PC-3 (cell line): ENCODE measurements around the gene ATXN10. TPM values are rescaled to one million over a fixed set of nuclear protein-coding genes. Genes with fewer than 3 reads are reported as not detected.

Experiments used
- ATAC-seq: fragments of 200-7000 bp; cut with Tn5 transposase; 2 replicates; pipeline ENCODE4 v1.9.1; 2020; ENCODE audit warnings: mild to moderate bottlenecking, moderate library complexity
- BruUV-seq: library from RNA; stranded (reverse); fragments of 400-500 nt; replicated peaks from 2 replicates; lab custom pipeline; 2021; lab: Mats Ljungman, UMichigan
- CTCF ChIA-PET: fragments of 300-600 bp; sonication (Branson Sonifier 250); formaldehyde crosslinking; loops from one replicate; lab custom pipeline; 2022; ENCODE audit warnings: antibody characterized with exemption; lab: Charles Lee
- POLR2A ChIA-PET: fragments of 300-600 bp; sonication (Branson Sonifier 250); formaldehyde crosslinking; loops from one replicate; lab custom pipeline; 2022; ENCODE audit warnings: antibody characterized with exemption; ENCODE audit not compliant: unreplicated experiment; lab: Charles Lee
- DNase-seq: peaks from one replicate; pipeline ENCODE4 v3.0.0-alpha.2; 2015
- H2AFZ ChIP-seq: fragments of 300-600 bp; sonication (generic); 2 replicates; pipeline ENCODE4 v1.6.0; 2016; ENCODE audit warnings: antibody characterized with exemption, low read length
- H3F3A ChIP-seq: fragments of 300-600 bp; sonication (generic); one replicate; pipeline ENCODE4 v1.6.0; 2017; ENCODE audit warnings: antibody characterized with exemption, low read length, control low read depth, mild to moderate bottlenecking; ENCODE audit not compliant: unreplicated experiment
- H3K27ac ChIP-seq: fragments of 300-600 bp; sonication (generic); 2 replicates; pipeline ENCODE4 v1.5.1; 2016; ENCODE audit warnings: mild to moderate bottlenecking, low read length
- H3K27me3 ChIP-seq: fragments of 300-600 bp; sonication (generic); 2 replicates; pipeline ENCODE4 v1.6.1; 2016; ENCODE audit warnings: low read length, mixed read lengths
- H3K36me3 ChIP-seq: fragments of 300-600 bp; sonication (generic); 2 replicates; pipeline ENCODE4 v1.6.1; 2016; ENCODE audit warnings: low read depth, mixed run types, low read length, mixed read lengths
- H3K4me1 ChIP-seq: fragments of 300-600 bp; sonication (generic); 2 replicates; pipeline ENCODE4 v1.5.1; 2016; ENCODE audit warnings: low read length; ENCODE audit not compliant: insufficient read depth
- H3K4me2 ChIP-seq: fragments of 300-600 bp; sonication (generic); 2 replicates; pipeline ENCODE4 v1.6.0; 2016; ENCODE audit warnings: low read length
- H3K4me3 ChIP-seq: fragments of 300-600 bp; sonication (generic); 2 replicates; pipeline ENCODE4 v1.5.1; 2016; ENCODE audit warnings: mild to moderate bottlenecking, low read length, mixed read lengths
- H3K79me2 ChIP-seq: fragments of 300-600 bp; sonication (generic); 2 replicates; pipeline ENCODE4 v1.6.1; 2017; ENCODE audit warnings: low read length, mixed read lengths
- H3K9ac ChIP-seq: fragments of 300-600 bp; sonication (generic); 2 replicates; pipeline ENCODE4 v1.6.0; 2016; ENCODE audit warnings: mild to moderate bottlenecking, low read length
- H3K9me2 ChIP-seq: fragments of 300-600 bp; sonication (generic); replicated peaks from 2 replicates; pipeline ENCODE4 v1.6.1; 2016; ENCODE audit warnings: mixed run types, low read length, mixed read lengths
- H3K9me3 ChIP-seq: fragments of 300-600 bp; sonication (generic); 2 replicates; pipeline ENCODE4 v1.6.1; 2016; ENCODE audit warnings: low read length, mixed read lengths
- H4K20me1 ChIP-seq: fragments of 300-600 bp; sonication (generic); 2 replicates; pipeline ENCODE4 v1.6.1; 2016; ENCODE audit warnings: low read length, mixed read lengths
- CTCF ChIP-seq: fragments of 300-600 bp; sonication (generic); conservative IDR thresholded peaks from 2 replicates; pipeline ENCODE4 v1.5.1; 2017; ENCODE audit warnings: antibody characterized with exemption, low read depth, mild to moderate bottlenecking, low read length
- EZH2 ChIP-seq: fragments of 300-600 bp; sonication (generic); IDR thresholded peaks from one replicate; pipeline ENCODE4 v1.6.1; 2017; ENCODE audit warnings: antibody characterized with exemption, mild to moderate bottlenecking, low read length; ENCODE audit not compliant: unreplicated experiment
- EZH2phosphoT487 ChIP-seq: fragments of 300-600 bp; sonication (generic); IDR thresholded peaks from 2 replicates; pipeline ENCODE4 v1.6.1; 2018; ENCODE audit warnings: mild to moderate bottlenecking, antibody characterized with exemption, low read length, borderline replicate concordance
- intact Hi-C: fragments of 100-400 bp; cut with micrococcal nuclease; formaldehyde crosslinking; loops from 2 replicates; pipeline ENCODE4 v1.9.0; 2023
- total RNA-seq: library from RNA; depleted of rRNA; stranded (reverse); fragments of >200 nt; gene quantifications from 2 replicates; pipeline ENCODE4 v1.2.3, GENCODE V29; 2014

The ATXN10 gene
- total RNA-seq, 1 experiment from 2014 or later, result 40.6 TPM

- H3K9me2 ChIP-seq, result no peaks in the 10 kb centered on the region
- no peak overlapping the region for H3K4me3 ChIP-seq
- no peak overlapping the region for H3K9ac ChIP-seq
- BruUV-seq, result no TSS peak
- peaks cover 29% of the 10 kb centered on the region for H3K36me3 ChIP-seq
- no peaks in the 10 kb centered on the region for H3K79me2 ChIP-seq
- CTCF ChIA-PET, result no interaction called here
- H2AFZ ChIP-seq, result no peak overlapping the region
- no peak overlapping the region for H3K4me2 ChIP-seq
- ATAC-seq (no peak), DNase-seq (no peak)
- TF ChIP-seq EZH2 (no peak), EZH2phosphoT487 (no peak), CTCF (no peak)
- no peaks in the 10 kb centered on the region for H3F3A ChIP-seq
- H4K20me1 ChIP-seq, result no peaks in the 10 kb centered on the region
- 0 out of 2 replicates have a peak, but pooled peaks cover 4% of the 10 kb centered on the region for H3K9me3 ChIP-seq
- POLR2A ChIA-PET, result no interaction called here
- no peak overlapping the region for H3K27ac ChIP-seq
- intact Hi-C loops, result no loop called here
- H3K27me3 ChIP-seq, result no peaks in the 10 kb centered on the region
- peaks cover 7% of the 10 kb centered on the region for H3K4me1 ChIP-seq
Observed at GRCh38 chr22:45799291-45799690, 127.7 kb downstream of the ATXN10 start.

- Histone ChIP-seq H3K4me2 (no peak overlapping the region), H3K36me3 (peaks cover 4% of the 10 kb centered on the region), H3K9me3 (no peaks in the 10 kb centered on the region), H3K27ac (no peak overlapping the region), H2AFZ (no peak overlapping the region), H3F3A (no peaks in the 10 kb centered on the region), H3K4me3 (no peak overlapping the region), H3K9ac (no peak overlapping the region), H4K20me1 (no peaks in the 10 kb centered on the region), H3K4me1 (peaks cover 32% of the 10 kb centered on the region), H3K9me2 (no peaks in the 10 kb centered on the region), H3K27me3 (no peaks in the 10 kb centered on the region), H3K79me2 (peaks cover 8% of the 10 kb centered on the region; the same call in 1 of the 2 replicates)
- TF ChIP-seq CTCF (no peak), EZH2 (no peak), EZH2phosphoT487 (no peak)
- POLR2A ChIA-PET, result no interaction called here
- CTCF ChIA-PET, result no interaction called here
- no TSS peak for BruUV-seq
- intact Hi-C loops, result loop anchor here (10.0 kb wide), 1 partner anchor 117 kb away; no protein-coding TSS in a partner anchor
- no peak for ATAC-seq
- no peak for DNase-seq
Observed at GRCh38 chr22:45802054-45802453, 130.4 kb downstream of the ATXN10 start.

- ChIA-PET CTCF (no interaction called here), POLR2A (no interaction called here)
- no peaks in the 10 kb centered on the region for H3K9me2 ChIP-seq
- no peaks in the 10 kb centered on the region for H3F3A ChIP-seq
- peaks cover 7% of the 10 kb centered on the region for H3K36me3 ChIP-seq
- H2AFZ ChIP-seq, result no peak overlapping the region
- no peaks in the 10 kb centered on the region for H3K27me3 ChIP-seq
- DNase-seq, result no peak
- H3K4me1 ChIP-seq, result peaks cover 44% of the 10 kb centered on the region
- no peaks in the 10 kb centered on the region for H3K9me3 ChIP-seq
- no peak overlapping the region; the same call in 1 of the 2 replicates for H3K9ac ChIP-seq
- peak overlapping the region; percentile 43 for H3K27ac ChIP-seq
- peak overlapping the region; percentile 51; the same call in 1 of the 2 replicates for H3K4me2 ChIP-seq
- peaks cover 9% of the 10 kb centered on the region; the same call in 1 of the 2 replicates for H3K79me2 ChIP-seq
- TF ChIP-seq CTCF, result no peak
- TF ChIP-seq EZH2, result no peak
- no peak for TF ChIP-seq EZH2phosphoT487
- no peaks in the 10 kb centered on the region for H4K20me1 ChIP-seq
- ATAC-seq, result peak; percentile 56
- BruUV-seq, result TSS peak; percentile 68
- H3K4me3 ChIP-seq, result 0 out of 2 replicates have a peak overlapping the region, but pooled peaks have one; percentile 28
- intact Hi-C loops, result loop anchor here (10.0 kb wide), 1 partner anchor 120 kb away; no protein-coding TSS in a partner anchor
Observed at GRCh38 chr22:45804319-45804985, 132.8 kb downstream of the ATXN10 start.
